Left hindlimb (tissue), 1 donor: Measurements from ENCODE around the gene DYNC1H1.
"Not testable (repeated sequence)": the region's sequence is repeated elsewhere in the genome, so short reads cannot be mapped to it uniquely, and the experiment has no call there.

Source experiments
- DNase-seq: peaks from one replicate; pipeline ENCODE4 v3.0.0-alpha.2; 2018

The DYNC1H1 gene

DNA sequence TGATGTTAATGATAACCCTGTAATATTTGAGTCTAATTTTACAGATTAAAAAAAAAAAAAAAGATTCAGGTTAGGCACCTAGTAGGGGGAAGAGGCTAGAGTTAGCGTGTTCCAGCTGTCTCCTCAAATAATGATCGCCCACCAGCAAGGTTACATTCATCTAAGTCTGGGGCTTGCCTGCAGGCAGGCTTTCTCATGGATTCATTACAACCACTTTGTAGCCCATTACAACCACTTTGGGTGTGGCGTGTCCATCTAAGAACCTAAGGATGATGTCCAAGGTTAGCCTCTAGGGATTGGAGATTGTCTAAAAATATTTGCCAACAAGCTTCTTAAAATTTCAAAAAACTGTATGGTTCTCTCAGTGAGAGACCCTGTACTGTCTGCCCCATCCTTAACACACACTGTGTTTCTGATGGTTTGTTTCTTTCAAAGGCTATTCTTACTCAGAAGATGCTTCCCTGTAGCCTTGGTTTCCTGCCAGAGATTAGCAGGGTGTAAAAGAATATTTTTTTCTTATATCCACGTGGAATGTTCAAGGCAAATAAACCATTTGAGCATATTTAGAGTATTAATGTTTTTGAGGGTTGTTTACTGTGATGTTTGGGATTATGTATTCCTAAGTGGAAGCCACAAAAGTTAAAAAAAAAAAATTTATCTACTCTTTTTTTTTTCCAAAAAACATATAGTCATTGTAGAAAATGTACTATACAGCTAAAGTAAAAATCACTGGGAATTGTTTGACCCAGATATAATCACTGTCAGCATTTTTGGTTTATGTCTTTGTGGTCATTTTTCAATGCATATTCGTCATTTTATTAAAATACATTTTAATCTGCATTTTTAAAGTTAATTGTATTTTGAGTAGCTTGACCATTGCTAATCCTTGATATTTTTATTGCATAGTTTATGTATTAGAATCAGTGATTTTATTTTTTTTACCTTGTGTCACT lies 1.7 kb downstream of the DYNC1H1 start:
- DNase-seq = no peak

DNA sequence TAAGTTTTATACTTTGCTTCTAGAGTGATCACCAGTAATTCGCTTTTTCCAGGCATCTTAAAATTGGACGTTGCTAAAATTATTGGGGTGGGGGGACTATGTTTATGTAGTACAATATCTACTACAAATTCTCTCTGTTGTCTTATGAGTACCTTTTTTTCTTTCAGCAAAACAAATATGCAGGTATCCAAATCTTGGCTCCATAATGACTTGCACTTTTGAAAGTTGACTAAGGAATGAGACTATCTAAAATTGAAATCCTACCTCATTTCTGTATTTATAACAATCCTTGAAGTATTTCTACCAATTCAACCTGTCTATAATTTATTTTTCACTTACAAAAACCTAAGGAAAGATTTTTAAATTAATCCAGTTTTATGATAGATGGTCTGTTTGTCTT lies 2.4 kb downstream of the DYNC1H1 start:
- no peak for DNase-seq

DNA sequence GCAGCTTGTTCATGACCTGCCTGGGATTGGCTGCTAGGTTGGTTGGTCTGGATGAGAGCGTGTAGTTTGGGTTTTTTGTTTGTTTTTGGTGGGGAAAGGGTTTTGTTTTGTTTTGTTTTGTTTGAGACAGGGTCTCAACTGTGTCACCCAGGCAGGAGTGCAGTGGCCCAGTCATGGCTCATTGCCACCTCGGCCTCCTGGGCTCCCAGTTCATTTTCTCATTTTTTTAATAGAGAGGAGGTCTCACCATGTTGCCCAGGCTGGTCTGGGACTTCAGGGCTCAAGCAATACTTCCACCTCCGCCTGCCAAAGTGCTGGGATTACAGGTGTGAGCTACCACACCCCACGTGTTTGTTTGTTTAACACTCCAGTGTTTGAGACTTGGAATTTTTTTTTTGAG lies 3.8 kb downstream of the DYNC1H1 start:
- no peak for DNase-seq

DNA sequence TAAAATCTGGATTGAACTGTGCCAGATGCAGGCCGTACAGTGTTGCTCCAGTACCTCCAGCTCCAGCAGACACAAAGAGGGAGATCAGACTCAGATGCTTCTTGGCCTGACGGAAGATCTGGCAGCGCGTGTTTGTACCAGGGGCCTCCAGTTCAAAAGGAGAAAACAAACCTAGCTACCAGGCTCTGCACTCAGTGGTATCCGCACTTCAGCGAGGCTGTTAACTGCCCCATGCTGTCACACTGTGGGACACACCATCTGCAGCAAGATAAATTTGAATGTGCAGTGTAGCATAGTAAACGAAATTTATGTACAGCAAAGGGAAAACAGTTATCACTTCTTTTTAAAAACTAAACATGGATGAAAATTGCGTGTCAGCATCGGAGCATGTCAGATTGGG lies 5.1 kb downstream of the DYNC1H1 start:
- no peak for DNase-seq

- DNase-seq = no peak
Observed at GRCh38 chr14:101970830-101971400, 6.5 kb downstream of the DYNC1H1 start.

GRCh38 chr14:101971458-101971857 lies 7.1 kb downstream of the DYNC1H1 start:
- not testable (repeated sequence) for DNase-seq

DNA sequence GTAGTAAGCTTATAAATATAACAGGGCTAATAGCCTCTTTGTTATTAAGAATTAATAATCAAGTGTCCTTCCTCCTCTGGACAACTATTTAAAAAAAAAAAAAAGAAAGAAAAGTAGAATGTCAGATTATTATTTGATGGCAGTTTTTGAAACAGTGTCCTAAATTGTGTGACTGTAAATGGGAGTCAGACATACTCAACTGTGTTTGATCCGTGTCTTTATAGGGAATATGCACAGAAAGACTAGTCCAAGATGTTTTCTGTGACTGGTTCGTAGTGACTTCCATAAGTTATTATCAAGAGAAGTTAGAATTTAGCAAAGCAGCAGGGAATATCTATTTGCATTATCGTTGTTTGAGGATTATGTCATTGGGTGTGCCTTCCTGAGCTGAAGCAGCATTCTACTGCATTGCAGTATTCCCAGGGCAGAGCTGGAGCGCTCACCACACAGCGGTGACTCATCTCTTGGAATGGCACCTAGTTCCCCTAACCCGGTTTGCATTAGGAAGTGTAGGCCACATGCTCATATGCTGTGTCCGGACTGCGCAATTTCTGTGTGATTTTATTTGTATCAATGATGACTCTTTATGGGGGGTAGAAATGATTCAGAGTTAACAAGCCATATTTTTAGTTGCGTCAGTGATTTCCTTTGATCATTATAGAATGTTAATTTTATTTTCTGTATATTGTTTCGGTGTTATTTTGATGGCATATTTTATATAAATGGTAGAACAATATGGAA lies 7.9 kb downstream of the DYNC1H1 start:
- peak; percentile 87 for DNase-seq

GRCh38 chr14:101973356-101973755 lies 9.0 kb downstream of the DYNC1H1 start:
- DNase-seq = no peak

DNA sequence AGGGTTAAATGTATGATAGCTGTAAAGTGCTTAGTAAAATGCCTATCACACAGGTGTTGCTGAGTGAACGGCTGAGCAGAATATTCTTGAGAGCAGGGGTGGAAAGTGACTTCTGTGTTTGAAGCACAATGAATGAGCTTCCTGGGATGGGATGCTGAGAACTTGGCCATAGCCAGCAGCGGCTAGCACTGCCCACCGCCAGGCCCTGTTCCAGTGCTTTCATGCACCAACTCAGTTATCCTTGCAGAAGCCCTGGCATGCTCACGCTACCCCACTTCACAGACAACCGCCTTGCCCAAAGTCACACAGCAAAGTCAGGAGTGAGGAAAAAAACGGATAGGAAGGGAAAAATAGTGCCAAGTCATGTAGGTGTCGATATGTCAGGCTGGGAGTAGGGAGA lies 10.9 kb downstream of the DYNC1H1 start:
- no peak for DNase-seq

DNA sequence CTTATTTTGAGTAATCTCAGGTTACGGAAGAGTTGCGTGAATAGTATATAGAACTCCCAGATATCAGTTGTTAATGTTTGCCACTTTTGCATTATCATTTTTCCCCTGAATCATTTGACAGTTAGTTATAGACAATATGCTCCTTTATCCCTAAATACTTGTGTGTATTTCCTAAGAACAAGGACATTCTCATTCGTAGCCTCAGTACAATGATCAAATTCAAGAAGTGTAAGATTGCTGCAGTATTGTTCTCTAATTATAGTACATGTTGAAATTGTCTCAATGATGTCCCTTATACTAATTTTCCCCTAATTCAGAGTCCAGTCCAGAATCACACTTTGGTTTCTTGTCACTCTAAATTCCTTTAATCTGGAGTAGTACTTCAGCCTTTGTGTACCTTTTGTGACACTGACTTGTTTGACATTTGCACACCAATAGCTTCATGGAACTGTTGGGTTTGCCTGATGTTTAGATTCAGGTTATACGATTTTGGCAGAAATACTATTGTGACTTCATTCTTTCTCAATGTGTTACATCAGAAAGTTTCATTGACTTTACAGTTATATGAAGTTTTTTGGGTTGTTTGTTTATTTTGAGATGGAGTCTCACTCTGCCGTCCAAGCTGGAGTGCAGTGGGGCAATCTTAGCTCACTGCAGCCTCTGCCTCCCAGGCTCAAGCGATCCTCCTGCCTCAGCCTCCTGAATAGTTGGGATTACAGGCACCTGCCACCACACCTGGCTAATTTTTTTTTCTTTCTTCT lies 13.1 kb downstream of the DYNC1H1 start:
- no peak for DNase-seq

GRCh38 chr14:101979666-101980065 lies 15.3 kb downstream of the DYNC1H1 start:
- no peak for DNase-seq

DNA sequence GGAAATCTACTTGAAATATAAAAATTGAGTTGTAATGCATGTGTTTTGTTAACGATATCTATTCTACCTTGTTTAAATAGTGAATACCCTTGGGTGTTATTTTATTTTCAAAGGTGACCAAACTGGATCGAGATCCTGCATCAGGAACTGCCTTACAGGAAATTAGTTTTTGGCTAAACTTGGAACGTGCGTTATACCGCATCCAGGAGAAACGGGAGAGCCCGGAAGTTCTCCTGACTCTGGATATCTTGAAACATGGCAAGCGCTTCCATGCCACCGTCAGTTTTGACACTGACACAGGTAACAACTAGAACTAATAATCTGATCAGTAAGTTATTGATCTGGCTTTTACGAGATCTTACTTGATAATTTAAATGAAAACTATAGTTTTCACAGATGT lies 15.9 kb downstream of the DYNC1H1 start:
- DNase-seq = no peak

GRCh38 chr14:101980700-101981099 lies 16.3 kb downstream of the DYNC1H1 start:
- no peak for DNase-seq

- no peak for DNase-seq
Observed at GRCh38 chr14:101982621-101983020, 18.2 kb downstream of the DYNC1H1 start.

GRCh38 chr14:101984831-101985230 lies 20.5 kb downstream of the DYNC1H1 start:
- DNase-seq = not testable (repeated sequence)

GRCh38 chr14:101985957-101986356 lies 21.6 kb downstream of the DYNC1H1 start:
- DNase-seq = no peak

GRCh38 chr14:101986953-101987352 lies 22.6 kb downstream of the DYNC1H1 start:
- no peak for DNase-seq

DNA sequence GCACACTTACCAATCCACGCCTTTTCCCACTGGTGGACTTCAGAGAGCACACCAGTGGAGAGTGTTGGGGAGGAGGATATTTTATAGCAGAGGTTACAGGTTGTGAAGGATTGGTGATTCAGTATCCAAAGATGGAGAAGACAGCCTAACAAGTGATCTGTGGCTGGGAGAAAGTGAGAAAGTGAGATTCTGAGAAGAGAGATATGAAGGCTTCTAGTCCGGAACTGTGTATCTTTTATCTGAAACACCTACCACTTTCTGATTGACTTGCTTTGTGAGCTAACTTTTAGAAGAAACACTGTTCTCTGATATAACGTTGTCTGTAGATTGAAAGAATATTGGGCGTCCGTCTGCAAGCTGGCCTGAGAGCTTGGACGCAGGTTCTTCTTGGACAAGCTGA lies 24.0 kb downstream of the DYNC1H1 start:
- DNase-seq = no peak

GRCh38 chr14:101991352-101991751 lies 27.0 kb downstream of the DYNC1H1 start:
- DNase-seq = no peak

GRCh38 chr14:101992708-101993107 lies 28.3 kb downstream of the DYNC1H1 start:
- no peak for DNase-seq

DNA sequence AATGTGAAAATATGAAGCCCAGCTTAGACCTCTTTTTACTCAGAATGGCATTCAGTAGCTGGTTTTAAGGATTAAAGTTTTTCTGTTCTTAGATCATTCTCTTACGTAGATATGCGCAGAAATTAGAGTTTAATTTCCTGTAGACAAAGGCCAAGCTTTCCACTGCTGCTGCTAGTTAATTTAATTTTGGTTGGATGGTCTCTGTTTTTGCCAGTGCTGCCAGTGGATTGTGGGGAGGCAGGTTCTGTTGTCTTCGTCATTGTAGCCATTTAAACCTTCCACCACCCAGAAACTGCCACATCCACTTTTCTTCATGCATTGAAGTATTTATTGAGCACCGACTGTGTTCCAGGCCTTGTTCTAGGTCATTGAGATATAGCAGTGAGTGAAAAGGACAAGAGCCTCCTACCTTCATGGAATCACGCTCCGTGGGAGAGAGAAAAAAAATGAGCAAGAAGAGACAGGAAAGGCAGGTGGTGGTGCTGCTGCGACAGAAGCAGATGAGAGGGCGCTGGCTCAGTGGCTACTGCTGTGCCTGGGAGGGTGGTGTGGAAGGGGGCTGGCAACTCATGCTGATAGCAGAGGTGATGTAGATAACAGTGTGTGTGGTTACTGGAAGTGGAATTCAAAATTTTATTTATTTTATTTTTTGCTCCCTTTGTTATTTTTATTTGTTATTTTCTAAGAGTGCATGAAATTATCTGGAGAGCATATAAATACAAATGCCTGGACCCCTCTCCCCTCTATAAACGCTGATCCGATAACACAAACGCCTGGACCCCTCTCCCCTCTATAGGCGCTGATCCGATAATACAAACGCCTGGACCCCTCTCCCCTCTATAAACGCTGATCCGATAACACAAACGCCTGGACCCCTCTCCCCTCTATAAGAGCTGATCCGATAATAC lies 33.3 kb downstream of the DYNC1H1 start:
- no peak for DNase-seq

- no peak for DNase-seq
Observed at GRCh38 chr14:102000902-102001301, 36.5 kb downstream of the DYNC1H1 start.
